ENCODE results near the gene KHDC4. TPM values are rescaled to one million over a fixed set of nuclear protein-coding genes. Genes with fewer than 3 reads are reported as not detected.

Gene KHDC4
- total and polyA plus RNA-seq, 2 of the 13 experiments (the other 11 are each of a cell fraction or from before 2014, with no cell fraction given): 33.5 to 92.0 TPM

GRCh38 chr1:155940993-155941844 is 7.0 kb upstream of the KHDC4 start, which contains the start of gene RXFP4 (continued):
- peak; percentile 19; the same call in 1 of the 2 replicates for TF ChIP-seq ZBTB26 (CRISPR knock-in tag; IDR thresholded peaks at IDR 0.05; ENCODE audit: borderline replicate concordance)
- peak; percentile 48; the same call in 1 of the 2 replicates for TF ChIP-seq ZNF792 (CRISPR knock-in tag; IDR thresholded peaks at IDR 0.05)
- no peak for TF ChIP-seq ZNF558 (CRISPR knock-in tag; IDR thresholded peaks at IDR 0.05; ENCODE audit: borderline replicate concordance)
- TF ChIP-seq, protein P1, sequence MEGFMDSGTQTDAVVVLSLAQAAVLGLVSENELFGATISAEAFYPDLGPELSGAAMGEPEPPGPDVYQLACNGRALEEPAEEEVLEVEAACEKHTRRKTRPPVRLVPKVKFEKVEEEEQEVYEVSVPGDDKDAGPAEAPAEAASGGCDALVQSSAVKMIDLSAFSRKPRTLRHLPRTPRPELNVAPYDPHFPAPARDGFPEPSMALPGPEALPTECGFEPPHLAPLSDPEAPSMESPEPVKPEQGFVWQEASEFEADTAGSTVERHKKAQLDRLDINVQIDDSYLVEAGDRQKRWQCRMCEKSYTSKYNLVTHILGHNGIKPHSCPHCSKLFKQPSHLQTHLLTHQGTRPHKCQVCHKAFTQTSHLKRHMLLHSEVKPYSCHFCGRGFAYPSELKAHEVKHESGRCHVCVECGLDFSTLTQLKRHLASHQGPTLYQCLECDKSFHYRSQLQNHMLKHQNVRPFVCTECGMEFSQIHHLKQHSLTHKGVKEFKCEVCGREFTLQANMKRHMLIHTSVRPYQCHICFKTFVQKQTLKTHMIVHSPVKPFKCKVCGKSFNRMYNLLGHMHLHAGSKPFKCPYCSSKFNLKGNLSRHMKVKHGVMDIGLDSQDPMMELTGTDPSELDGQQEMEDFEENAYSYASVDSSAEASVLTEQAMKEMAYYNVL (CRISPR knock-in tag; IDR thresholded peaks at IDR 0.05; ENCODE audit: borderline replicate concordance): no peak
- TF ChIP-seq, protein P2, sequence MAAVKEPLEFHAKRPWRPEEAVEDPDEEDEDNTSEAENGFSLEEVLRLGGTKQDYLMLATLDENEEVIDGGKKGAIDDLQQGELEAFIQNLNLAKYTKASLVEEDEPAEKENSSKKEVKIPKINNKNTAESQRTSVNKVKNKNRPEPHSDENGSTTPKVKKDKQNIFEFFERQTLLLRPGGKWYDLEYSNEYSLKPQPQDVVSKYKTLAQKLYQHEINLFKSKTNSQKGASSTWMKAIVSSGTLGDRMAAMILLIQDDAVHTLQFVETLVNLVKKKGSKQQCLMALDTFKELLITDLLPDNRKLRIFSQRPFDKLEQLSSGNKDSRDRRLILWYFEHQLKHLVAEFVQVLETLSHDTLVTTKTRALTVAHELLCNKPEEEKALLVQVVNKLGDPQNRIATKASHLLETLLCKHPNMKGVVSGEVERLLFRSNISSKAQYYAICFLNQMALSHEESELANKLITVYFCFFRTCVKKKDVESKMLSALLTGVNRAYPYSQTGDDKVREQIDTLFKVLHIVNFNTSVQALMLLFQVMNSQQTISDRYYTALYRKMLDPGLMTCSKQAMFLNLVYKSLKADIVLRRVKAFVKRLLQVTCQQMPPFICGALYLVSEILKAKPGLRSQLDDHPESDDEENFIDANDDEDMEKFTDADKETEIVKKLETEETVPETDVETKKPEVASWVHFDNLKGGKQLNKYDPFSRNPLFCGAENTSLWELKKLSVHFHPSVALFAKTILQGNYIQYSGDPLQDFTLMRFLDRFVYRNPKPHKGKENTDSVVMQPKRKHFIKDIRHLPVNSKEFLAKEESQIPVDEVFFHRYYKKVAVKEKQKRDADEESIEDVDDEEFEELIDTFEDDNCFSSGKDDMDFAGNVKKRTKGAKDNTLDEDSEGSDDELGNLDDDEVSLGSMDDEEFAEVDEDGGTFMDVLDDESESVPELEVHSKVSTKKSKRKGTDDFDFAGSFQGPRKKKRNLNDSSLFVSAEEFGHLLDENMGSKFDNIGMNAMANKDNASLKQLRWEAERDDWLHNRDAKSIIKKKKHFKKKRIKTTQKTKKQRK (IDR thresholded peaks at IDR 0.05; ENCODE audit: low read length): no peak
- TF ChIP-seq STAT5B (CRISPR knock-in tag; IDR thresholded peaks at IDR 0.05): no peak
- no peak; the same call in 1 of the 2 replicates for TF ChIP-seq FOXA3 (CRISPR knock-in tag; IDR thresholded peaks at IDR 0.05)
- TF ChIP-seq JDP2 (CRISPR knock-in tag; IDR thresholded peaks at IDR 0.05; ENCODE audit: borderline replicate concordance): no peak
- no peak for TF ChIP-seq PHB2 (IDR thresholded peaks at IDR 0.05; ENCODE audit: partially characterized antibody)
- no peak for TF ChIP-seq ZNF576 (CRISPR knock-in tag; IDR thresholded peaks at IDR 0.05)
- TF ChIP-seq SOX5 (CRISPR knock-in tag; IDR thresholded peaks at IDR 0.05; ENCODE audit: borderline replicate concordance): no peak
- TF ChIP-seq PRPF4 (IDR thresholded peaks at IDR 0.05; ENCODE audit: low read depth, low read length, poor library complexity, severe bottlenecking): no peak
- TF ChIP-seq, protein P3, sequence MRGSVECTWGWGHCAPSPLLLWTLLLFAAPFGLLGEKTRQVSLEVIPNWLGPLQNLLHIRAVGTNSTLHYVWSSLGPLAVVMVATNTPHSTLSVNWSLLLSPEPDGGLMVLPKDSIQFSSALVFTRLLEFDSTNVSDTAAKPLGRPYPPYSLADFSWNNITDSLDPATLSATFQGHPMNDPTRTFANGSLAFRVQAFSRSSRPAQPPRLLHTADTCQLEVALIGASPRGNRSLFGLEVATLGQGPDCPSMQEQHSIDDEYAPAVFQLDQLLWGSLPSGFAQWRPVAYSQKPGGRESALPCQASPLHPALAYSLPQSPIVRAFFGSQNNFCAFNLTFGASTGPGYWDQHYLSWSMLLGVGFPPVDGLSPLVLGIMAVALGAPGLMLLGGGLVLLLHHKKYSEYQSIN (CRISPR knock-in tag; IDR thresholded peaks at IDR 0.05; ENCODE audit: borderline replicate concordance): no peak
- TF ChIP-seq HNRNPH1 (optimal IDR thresholded peaks at IDR 0.05; ENCODE audit: low read depth, low read length): peak; percentile 93
- TF ChIP-seq SIN3B (IDR thresholded peaks at IDR 0.05; ENCODE audit: low read length): no peak
- TF ChIP-seq, protein P4, sequence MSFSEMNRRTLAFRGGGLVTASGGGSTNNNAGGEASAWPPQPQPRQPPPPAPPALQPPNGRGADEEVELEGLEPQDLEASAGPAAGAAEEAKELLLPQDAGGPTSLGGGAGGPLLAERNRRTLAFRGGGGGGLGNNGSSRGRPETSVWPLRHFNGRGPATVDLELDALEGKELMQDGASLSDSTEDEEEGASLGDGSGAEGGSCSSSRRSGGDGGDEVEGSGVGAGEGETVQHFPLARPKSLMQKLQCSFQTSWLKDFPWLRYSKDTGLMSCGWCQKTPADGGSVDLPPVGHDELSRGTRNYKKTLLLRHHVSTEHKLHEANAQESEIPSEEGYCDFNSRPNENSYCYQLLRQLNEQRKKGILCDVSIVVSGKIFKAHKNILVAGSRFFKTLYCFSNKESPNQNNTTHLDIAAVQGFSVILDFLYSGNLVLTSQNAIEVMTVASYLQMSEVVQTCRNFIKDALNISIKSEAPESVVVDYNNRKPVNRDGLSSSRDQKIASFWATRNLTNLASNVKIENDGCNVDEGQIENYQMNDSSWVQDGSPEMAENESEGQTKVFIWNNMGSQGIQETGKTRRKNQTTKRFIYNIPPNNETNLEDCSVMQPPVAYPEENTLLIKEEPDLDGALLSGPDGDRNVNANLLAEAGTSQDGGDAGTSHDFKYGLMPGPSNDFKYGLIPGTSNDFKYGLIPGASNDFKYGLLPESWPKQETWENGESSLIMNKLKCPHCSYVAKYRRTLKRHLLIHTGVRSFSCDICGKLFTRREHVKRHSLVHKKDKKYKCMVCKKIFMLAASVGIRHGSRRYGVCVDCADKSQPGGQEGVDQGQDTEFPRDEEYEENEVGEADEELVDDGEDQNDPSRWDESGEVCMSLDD (CRISPR knock-in tag; IDR thresholded peaks at IDR 0.05; ENCODE audit: borderline replicate concordance): no peak
- no peak for TF ChIP-seq SMAD1 (CRISPR knock-in tag; IDR thresholded peaks at IDR 0.05; ENCODE audit: borderline replicate concordance, low read depth)
- no peak for TF ChIP-seq ZNF382 (CRISPR knock-in tag; IDR thresholded peaks at IDR 0.05; ENCODE audit: borderline replicate concordance)
